Breast epithelium (tissue), 3 donors: ENCODE results near the gene CCL28.

ENCODE experiments used
- CTCF ChIP-seq, 3 donors: fragments of 450-650 bp; IDR thresholded peaks; one replicate each; pipeline ENCODE4 v1.5.1; 2016 to 2017; ENCODE audit warnings: antibody characterized with exemption in 3 of 3, mild to moderate bottlenecking in 3 of 3, moderate library complexity in 3 of 3
- POLR2AphosphoS5 ChIP-seq, 3 donors: sonication (generic); formaldehyde crosslinking; IDR thresholded peaks; one replicate each; pipeline ENCODE4 v1.6.1; 2017; ENCODE audit warnings: antibody characterized with exemption in 3 of 3

- TF ChIP-seq CTCF (IDR thresholded peaks at IDR 0.05): no peak
- no peak for TF ChIP-seq POLR2AphosphoS5 (IDR thresholded peaks at IDR 0.05)
Observed at GRCh38 chr5:43369651-43370050, 42.5 kb downstream of the CCL28 start.
